GM12878 (cell line): ENCODE measurements around the gene VKORC1. TPM values are rescaled to one million over a fixed set of nuclear protein-coding genes. Genes with fewer than 3 reads are reported as not detected.

Source experiments
- ATF3 ChIP-seq: IDR thresholded peaks from 2 replicates; pipeline ENCODE4 v1.6.1; 2011; ENCODE audit warnings: low read depth, mild to moderate bottlenecking, low read length, moderate library complexity, borderline replicate concordance; ENCODE audit errors: extremely low read depth
- ESRRA ChIP-seq: IDR thresholded peaks from 2 replicates; pipeline ENCODE4 v1.6.1; 2012; ENCODE audit warnings: mild to moderate bottlenecking, low read length, improper control_type of control experiment
- FOXM1 ChIP-seq: IDR thresholded peaks from 2 replicates; pipeline ENCODE4 v1.6.1; 2012; ENCODE audit warnings: low read depth, mild to moderate bottlenecking, inconsistent platforms, low read length, moderate library complexity
- HDGF ChIP-seq: fragments of 450-650 bp; IDR thresholded peaks from 2 replicates; pipeline ENCODE4 v1.6.1; 2016; ENCODE audit warnings: antibody characterized with exemption
- IKZF1 ChIP-seq: fragments of 450-650 bp; conservative IDR thresholded peaks from 2 replicates; pipeline ENCODE4 v1.6.1; 2017; ENCODE audit warnings: antibody characterized with exemption, mild to moderate bottlenecking
- IRF4 ChIP-seq: IDR thresholded peaks from 2 replicates; pipeline ENCODE4 v1.6.1; 2011; ENCODE audit warnings: low read depth, low read length
- MAX ChIP-seq: IDR thresholded peaks from 2 replicates; pipeline ENCODE4 v1.6.1; 2012; ENCODE audit warnings: low read depth, low read length, improper control_type of control experiment
- MLLT1 ChIP-seq: fragments of 450-650 bp; IDR thresholded peaks from 2 replicates; pipeline ENCODE4 v1.6.1; 2016; ENCODE audit warnings: mild to moderate bottlenecking
- NBN ChIP-seq: fragments of 450-650 bp; IDR thresholded peaks from 2 replicates; pipeline ENCODE4 v1.6.1; 2016
- NR2C2 ChIP-seq: IDR thresholded peaks from 2 replicates; pipeline ENCODE4 v1.6.1; 2011; ENCODE audit warnings: borderline replicate concordance, low read depth; ENCODE audit not compliant: control insufficient read depth, insufficient read length
- PAX5 ChIP-seq: IDR thresholded peaks from 2 replicates; pipeline ENCODE4 v1.6.1; 2011; ENCODE audit warnings: low read depth, low read length, borderline replicate concordance
- PKNOX1 ChIP-seq: fragments of 450-650 bp; IDR thresholded peaks from 2 replicates; pipeline ENCODE4 v1.6.1; 2016; ENCODE audit warnings: mild to moderate bottlenecking
- POLR2A ChIP-seq: IDR thresholded peaks from 2 replicates; pipeline ENCODE4 v1.6.1; 2011; ENCODE audit warnings: low read depth, mild to moderate bottlenecking, low read length
- PRDM15 ChIP-seq: fragments of 450-650 bp; formaldehyde crosslinking; IDR thresholded peaks from 2 replicates; pipeline ENCODE4 v1.4.0; 2020; ENCODE audit warnings: mild to moderate bottlenecking, moderate library complexity
- RAD51 ChIP-seq: fragments of 450-650 bp; IDR thresholded peaks from 2 replicates; pipeline ENCODE4 v1.6.1; 2016; ENCODE audit warnings: moderate library complexity, mild to moderate bottlenecking, inconsistent platforms
- SMARCA5 ChIP-seq: fragments of 450-650 bp; IDR thresholded peaks from 2 replicates; pipeline ENCODE4 v1.6.1; 2017; ENCODE audit warnings: mild to moderate bottlenecking
- YY1 ChIP-seq: IDR thresholded peaks from 2 replicates; pipeline ENCODE4 v1.6.1; 2011; ENCODE audit warnings: low read depth, mild to moderate bottlenecking, low read length
- ZNF207 ChIP-seq: fragments of 450-650 bp; IDR thresholded peaks from 2 replicates; pipeline ENCODE4 v1.6.1; 2014; ENCODE audit warnings: antibody characterized with exemption, mild to moderate bottlenecking, borderline replicate concordance
- ZNF384 ChIP-seq: IDR thresholded peaks from 2 replicates; pipeline ENCODE4 v1.6.1; 2012; ENCODE audit warnings: low read depth, mild to moderate bottlenecking, low read length, improper control_type of control experiment, borderline replicate concordance
- ZNF592 ChIP-seq: fragments of 450-650 bp; IDR thresholded peaks from 2 replicates; pipeline ENCODE4 v1.6.1; 2017; ENCODE audit warnings: mild to moderate bottlenecking, moderate library complexity
- polyA plus RNA-seq, 11 experiments: library from polyadenylated mRNA; depleted of rRNA in 4 of 11; unstranded in 6 of 11; stranded (reverse) in 5 of 11; fragments of >200 nt; fragmentation: Nextera tagmentation in 4 of 11; fragmentation: Illumina TruSeq in 1 of 11; extraction: Ambion mirVana in 4 of 11; extraction: Trizol in 1 of 11; gene quantifications; 1 replicate in 1 of 11; 2 replicates in 10 of 11; pipeline versions ENCODE4 v1.2.1 to v1.2.3, GENCODE V29; 2011 to 2016; ENCODE audit warnings: inconsistent platforms in 2 of 11, missing spikeins in 2 of 11, low read depth in 1 of 11
- total RNA-seq, 4 experiments: library from RNA; depleted of rRNA in 3 of 4; stranded (reverse); fragments of >200 nt in 3 of 4; fragmentation: Illumina TruSeq in 1 of 4; extraction: Trizol in 1 of 4; gene quantifications; 2 replicates each; pipeline versions ENCODE4 v1.2.1 to v1.2.3, GENCODE V29; 2013 to 2021

The VKORC1 gene
- total and polyA plus RNA-seq, 10 of the 15 experiments (the other 5 are each of a cell fraction or from before 2014, with no cell fraction given) = 19.8 to 140 (median 57.7) TPM

- TF ChIP-seq ZNF384 (peak; percentile 50; the same call in 1 of the 2 replicates), YY1 (peak; percentile 48; the same call in 1 of the 2 replicates), NBN (peak; percentile 62; the same call in 1 of the 2 replicates), MAX (peak; percentile 51), FOXM1 (no peak), RAD51 (no peak), IKZF1 (peak; percentile 50), ATF3 (no peak), PKNOX1 (no peak), ZNF207 (0 out of 2 replicates have a peak, but pooled peaks have one; percentile 27), ZNF592 (peak; percentile 33; the same call in 1 of the 2 replicates), PAX5 (no peak), PRDM15 (CRISPR knock-in tag) (no peak), ESRRA (no peak), POLR2A (peak; percentile 79), SMARCA5 (peak; percentile 52; the same call in 1 of the 2 replicates), HDGF (peak; percentile 31; the same call in 1 of the 2 replicates), NR2C2 (no peak), MLLT1 (peak; percentile 87), IRF4 (no peak)
These were observed 11.1 kb upstream of the VKORC1 start (continued) for GRCh38 chr16:31105677-31106213.
